GM12801 (cell line): ENCODE data around the gene RBM6.

Experiments used
- CTCF ChIP-seq: IDR thresholded peaks from one replicate; pipeline ENCODE4 v1.5.1; 2011; ENCODE audit warnings: control low read depth; ENCODE audit not compliant: insufficient read length; ENCODE audit errors: extremely low read depth

RBM6 gene

GRCh38 chr3:49939858-49940666 is at the start of gene RBM6:
Gene RBM6 (plus strand): TSS chr3:49940150. CDS start chr3:49962642, 22,492 bp downstream.
- TF ChIP-seq CTCF: no peak

GRCh38 chr3:49895791-49896190 is 44.2 kb upstream of the RBM6 start:
- no peak for TF ChIP-seq CTCF

- TF ChIP-seq CTCF: no peak
Measured at GRCh38 chr3:49896345-49896744, 43.6 kb upstream of the RBM6 start.

GRCh38 chr3:49898991-49899390 is 41.0 kb upstream of the RBM6 start:
- TF ChIP-seq CTCF: no peak

- no peak for TF ChIP-seq CTCF
Measured at GRCh38 chr3:49899815-49900214, 40.1 kb upstream of the RBM6 start.

GRCh38 chr3:49900491-49901153 is 39.3 kb upstream of the RBM6 start:
- no peak for TF ChIP-seq CTCF

GRCh38 chr3:49901366-49902339 is 38.3 kb upstream of the RBM6 start:
- TF ChIP-seq CTCF: no peak
